ENCODE measurements around the gene SLCO4A1. TPM values are rescaled to one million over a fixed set of nuclear protein-coding genes. Genes with fewer than 3 reads are reported as not detected.

The SLCO4A1 gene
- total and polyA plus RNA-seq, 4 donors: 4.7 to 152 (median 42.5) TPM

- WGBS, 2 donors: 85 to 89% methylated on average over 5 of the region's 5 CpGs
- peak overlapping the region in 1 of 2 donors; percentile 33 for H3K27ac ChIP-seq (ENCODE audit: low read depth in 1 of 2, low read length in 1 of 2)
- no peak overlapping the region for H3K9ac ChIP-seq (ENCODE audit: insufficient read depth in 1 of 2, low read length in 2 of 2)
- H3K4me1 ChIP-seq (ENCODE audit: control insufficient read depth in 5 of 5, insufficient read depth in 5 of 5, low read length in 5 of 5): peaks cover 0 to 6% (median 0%) of the 10 kb centered on the region in 5 donors
- no peak overlapping the region for H3K4me3 ChIP-seq
- H3K36me3 ChIP-seq (ENCODE audit: control insufficient read depth in 4 of 4, insufficient read depth in 4 of 4, low read length in 4 of 4): no peaks in the 10 kb centered on the region
- TF ChIP-seq, protein P1, sequence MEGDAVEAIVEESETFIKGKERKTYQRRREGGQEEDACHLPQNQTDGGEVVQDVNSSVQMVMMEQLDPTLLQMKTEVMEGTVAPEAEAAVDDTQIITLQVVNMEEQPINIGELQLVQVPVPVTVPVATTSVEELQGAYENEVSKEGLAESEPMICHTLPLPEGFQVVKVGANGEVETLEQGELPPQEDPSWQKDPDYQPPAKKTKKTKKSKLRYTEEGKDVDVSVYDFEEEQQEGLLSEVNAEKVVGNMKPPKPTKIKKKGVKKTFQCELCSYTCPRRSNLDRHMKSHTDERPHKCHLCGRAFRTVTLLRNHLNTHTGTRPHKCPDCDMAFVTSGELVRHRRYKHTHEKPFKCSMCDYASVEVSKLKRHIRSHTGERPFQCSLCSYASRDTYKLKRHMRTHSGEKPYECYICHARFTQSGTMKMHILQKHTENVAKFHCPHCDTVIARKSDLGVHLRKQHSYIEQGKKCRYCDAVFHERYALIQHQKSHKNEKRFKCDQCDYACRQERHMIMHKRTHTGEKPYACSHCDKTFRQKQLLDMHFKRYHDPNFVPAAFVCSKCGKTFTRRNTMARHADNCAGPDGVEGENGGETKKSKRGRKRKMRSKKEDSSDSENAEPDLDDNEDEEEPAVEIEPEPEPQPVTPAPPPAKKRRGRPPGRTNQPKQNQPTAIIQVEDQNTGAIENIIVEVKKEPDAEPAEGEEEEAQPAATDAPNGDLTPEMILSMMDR (IDR thresholded peaks at IDR 0.05; ENCODE audit: control extremely low read depth, extremely low read depth): no peak
- DNase-seq (no peak), ATAC-seq (ENCODE audit: insufficient read depth, low FRiP score) (no peak)
- peaks cover 4 to 15% (median 12%) of the 10 kb centered on the region in 3 donors for H3K27me3 ChIP-seq (ENCODE audit: control insufficient read depth in 3 of 3, insufficient read depth in 3 of 3, low read length in 2 of 3)
- peaks cover 0 to 3% (median 0%) of the 10 kb centered on the region in 4 donors for H3K9me3 ChIP-seq (ENCODE audit: control insufficient read depth in 4 of 4, insufficient read depth in 3 of 4, low read length in 3 of 4)
Observed at GRCh38 chr20:62703853-62704228, 61.5 kb downstream of the SLCO4A1 start.

- DNase-seq: peak; percentile 92 to 96 (median 96)
- Histone ChIP-seq H3K27ac (ENCODE audit: low read depth in 1 of 2, low read length in 1 of 2) (peak overlapping the region in 1 of 2 donors; percentile 33), H3K36me3 (ENCODE audit: control insufficient read depth in 4 of 4, insufficient read depth in 4 of 4, low read length in 4 of 4) (no peaks in the 10 kb centered on the region), H3K4me3 (no peak overlapping the region), H3K9me3 (ENCODE audit: control insufficient read depth in 4 of 4, insufficient read depth in 3 of 4, low read length in 3 of 4) (no peaks in the 10 kb centered on the region), H3K4me1 (ENCODE audit: control insufficient read depth in 5 of 5, insufficient read depth in 5 of 5, low read length in 5 of 5) (peaks cover 0 to 6% (median 0%) of the 10 kb centered on the region in 5 donors), H3K9ac (ENCODE audit: insufficient read depth in 1 of 2, low read length in 2 of 2) (no peak overlapping the region), H3K27me3 (ENCODE audit: control insufficient read depth in 3 of 3, insufficient read depth in 3 of 3, low read length in 2 of 3) (peaks cover 4 to 19% (median 15%) of the 10 kb centered on the region in 3 donors)
- peak; percentile 13 for ATAC-seq (ENCODE audit: insufficient read depth, low FRiP score)
- WGBS, 2 donors: 18 to 32% methylated on average over 21 of the region's 21 CpGs
- TF ChIP-seq, protein P1 (IDR thresholded peaks at IDR 0.05; ENCODE audit: control extremely low read depth, extremely low read depth): no peak
Observed at GRCh38 chr20:62704341-62704948, 62.1 kb downstream of the SLCO4A1 start.

DNA sequence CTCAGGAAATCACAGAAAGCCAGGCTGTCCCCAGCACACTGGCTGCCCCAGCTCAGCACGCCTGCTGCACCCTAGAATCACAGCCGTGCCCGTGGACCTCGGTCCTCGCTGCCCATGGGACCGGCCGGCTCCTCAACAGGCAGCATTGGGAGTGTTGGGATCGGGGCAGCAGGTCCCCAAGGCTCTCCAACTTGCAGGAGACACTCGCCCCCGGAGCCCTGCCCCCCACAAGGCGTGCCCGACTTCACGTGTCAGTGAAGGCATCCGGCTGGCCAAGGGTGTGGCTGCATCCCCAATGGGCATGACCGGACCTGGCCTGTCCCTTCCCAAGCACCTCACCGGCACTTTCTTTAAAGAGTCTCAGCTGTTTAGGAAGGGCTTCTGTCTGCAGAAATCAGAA, 63.3 kb downstream of the SLCO4A1 start:
- TF ChIP-seq, protein P1 (IDR thresholded peaks at IDR 0.05; ENCODE audit: control extremely low read depth, extremely low read depth): no peak
- Histone ChIP-seq H3K9ac (ENCODE audit: insufficient read depth in 1 of 2, low read length in 2 of 2) (no peak overlapping the region), H3K27ac (ENCODE audit: low read depth in 1 of 2, low read length in 1 of 2) (no peak overlapping the region), H3K4me3 (no peak overlapping the region), H3K4me1 (ENCODE audit: control insufficient read depth in 5 of 5, insufficient read depth in 5 of 5, low read length in 5 of 5) (peaks cover 0 to 6% (median 0%) of the 10 kb centered on the region in 5 donors), H3K9me3 (ENCODE audit: control insufficient read depth in 4 of 4, insufficient read depth in 3 of 4, low read length in 3 of 4) (no peaks in the 10 kb centered on the region), H3K36me3 (ENCODE audit: control insufficient read depth in 4 of 4, insufficient read depth in 4 of 4, low read length in 4 of 4) (no peaks in the 10 kb centered on the region), H3K27me3 (ENCODE audit: control insufficient read depth in 3 of 3, insufficient read depth in 3 of 3, low read length in 2 of 3) (peaks cover 13 to 30% (median 26%) of the 10 kb centered on the region in 3 donors)
- no peak for DNase-seq
- no peak for ATAC-seq (ENCODE audit: insufficient read depth, low FRiP score)
- WGBS, 2 donors: 82 to 88% methylated on average over 16 of the region's 16 CpGs
